SK-N-SH (cell line): ENCODE results near the gene MVB12A. TPM values are rescaled to one million over a fixed set of nuclear protein-coding genes. Genes with fewer than 3 reads are reported as not detected.

ENCODE experiments used
- CTCF ChIA-PET: fragments of 300-600, 350-600 bp; formaldehyde crosslinking; extraction: SDS; loops from one replicate; lab custom pipeline; 2021; lab: Yijun Ruan, JAX
- POLR2A ChIA-PET: fragments of 350-600 bp; sonication (Branson Sonifier 250); formaldehyde crosslinking; extraction: SDS; loops from one replicate; lab custom pipeline; 2020; ENCODE audit warnings: antibody characterized with exemption, inconsistent platforms; lab: Yijun Ruan, JAX
- DNase-seq: peaks from one replicate; pipeline ENCODE4 v3.0.0; 2012
- H2AFZ ChIP-seq: fragments of 200-600 bp; sonication (generic); 2 replicates; pipeline ENCODE4 v1.8.1; 2016; ENCODE audit warnings: antibody characterized with exemption, mild to moderate bottlenecking, low read depth
- H3F3A ChIP-seq: fragments of 200-600 bp; sonication (generic); replicated peaks from 2 replicates; pipeline ENCODE3; 2016; ENCODE audit warnings: antibody characterized with exemption, mild to moderate bottlenecking; ENCODE audit not compliant: insufficient read depth
- H3K27ac ChIP-seq, 2 experiments: fragments of 200-500 bp in 1 of 2; fragments of 200-600 bp in 1 of 2; sonication (Bioruptor generic) in 1 of 2; sonication (generic), shearing (Covaris generic) in 1 of 2; 2 replicates each; pipeline versions ENCODE4 v1.5.1 to v1.6.1; 2014 to 2016; ENCODE audit warnings: low read depth in 2 of 2, inconsistent platforms in 1 of 2, low read length in 1 of 2, mild to moderate bottlenecking in 1 of 2, mixed read lengths in 1 of 2
- H3K27me3 ChIP-seq: fragments of 200-600 bp; sonication (generic), shearing (Covaris generic); 2 replicates; pipeline ENCODE4 v1.6.1; 2016; ENCODE audit warnings: mixed run types; ENCODE audit not compliant: insufficient read depth
- H3K36me3 ChIP-seq, 2 experiments: fragments of 200-500 bp in 1 of 2; fragments of 200-600 bp in 1 of 2; sonication (Bioruptor generic) in 1 of 2; sonication (generic) in 1 of 2; replicated peaks in 1 of 2; 2 replicates each; pipeline versions ENCODE3 to v1.5.1; 2014 to 2016; ENCODE audit warnings: low read length in 1 of 2, mild to moderate bottlenecking in 1 of 2; ENCODE audit not compliant: insufficient read depth in 2 of 2, control insufficient read depth in 1 of 2
- H3K4me1 ChIP-seq, 2 experiments: fragments of 200-500 bp in 1 of 2; fragments of 200-600 bp in 1 of 2; sonication (Bioruptor generic) in 1 of 2; sonication (generic), shearing (Covaris generic) in 1 of 2; 2 replicates each; pipeline versions ENCODE4 v1.5.1 to v1.6.1; 2014 to 2016; ENCODE audit warnings: low read depth in 1 of 2, low read length in 1 of 2, mixed run types in 1 of 2; ENCODE audit not compliant: insufficient read depth in 2 of 2, control insufficient read depth in 1 of 2
- H3K4me2 ChIP-seq: fragments of 200-600 bp; sonication (generic), shearing (Covaris generic); 2 replicates; pipeline ENCODE4 v1.6.1; 2017; ENCODE audit warnings: mixed run types
- H3K4me3 ChIP-seq, 2 experiments: fragments of 200-500 bp in 1 of 2; fragments of 200-600 bp in 1 of 2; sonication (Bioruptor generic) in 1 of 2; sonication (generic), shearing (Covaris generic) in 1 of 2; 2 replicates each; pipeline versions ENCODE4 v1.5.1 to v1.8.1; 2014 to 2016; ENCODE audit warnings: low read depth in 2 of 2, inconsistent platforms in 1 of 2, low read length in 1 of 2, mild to moderate bottlenecking in 1 of 2, mixed read lengths in 1 of 2, moderate library complexity in 1 of 2
- H3K79me2 ChIP-seq: fragments of 200-600 bp; sonication (generic); 2 replicates; pipeline ENCODE4 v1.8.1; 2017; ENCODE audit warnings: mild to moderate bottlenecking; ENCODE audit not compliant: insufficient read depth
- H3K9ac ChIP-seq: fragments of 200-600 bp; sonication (generic); 2 replicates; pipeline ENCODE4 v1.6.1; 2017; ENCODE audit warnings: mixed run types
- H3K9me2 ChIP-seq: fragments of 200-600 bp; sonication (generic); 2 replicates; pipeline ENCODE4 v1.6.1; 2017; ENCODE audit warnings: mixed run types
- H3K9me3 ChIP-seq: fragments of 200-600 bp; sonication (generic); 2 replicates; pipeline ENCODE4 v1.6.1; 2017; ENCODE audit warnings: mixed run types, mild to moderate bottlenecking, moderate library complexity
- H4K20me1 ChIP-seq: fragments of 200-600 bp; sonication (generic); 2 replicates; pipeline ENCODE4 v1.6.1; 2017; ENCODE audit warnings: mild to moderate bottlenecking, mixed run types; ENCODE audit not compliant: insufficient read depth
- EP300 ChIP-seq, 2 experiments: IDR thresholded peaks; 2 replicates each; pipeline versions ENCODE4 v1.4.0 to v1.6.1; 2012; ENCODE audit warnings: borderline replicate concordance in 1 of 2, low read depth in 1 of 2, low read length in 1 of 2
- FOXJ3 ChIP-seq: sonication (generic); formaldehyde crosslinking; IDR thresholded peaks from 2 replicates; pipeline ENCODE4 v1.5.1; 2020; ENCODE audit warnings: mild to moderate bottlenecking, missing genetic modification reagents
- GATA2 ChIP-seq: sonication (generic); formaldehyde crosslinking; IDR thresholded peaks from 2 replicates; pipeline ENCODE4 v1.5.0; 2020; ENCODE audit warnings: mild to moderate bottlenecking, missing genetic modification reagents
- IRF3 ChIP-seq: fragments of 150-350 bp; IDR thresholded peaks from 2 replicates; pipeline ENCODE4 v1.6.1; 2016; ENCODE audit warnings: mild to moderate bottlenecking, low read depth, low read length
- JUND ChIP-seq: IDR thresholded peaks from 2 replicates; pipeline ENCODE4 v1.4.0; 2012
- MEF2A ChIP-seq: IDR thresholded peaks from 2 replicates; pipeline ENCODE4 v1.4.0; 2012; ENCODE audit warnings: low read depth, borderline replicate concordance
- MXI1 ChIP-seq: IDR thresholded peaks from 2 replicates; pipeline ENCODE4 v1.6.1; 2012; ENCODE audit warnings: mild to moderate bottlenecking, low read depth, low read length, improper control_type of control experiment
- NRF1 ChIP-seq: IDR thresholded peaks from 2 replicates; pipeline ENCODE4 v1.6.1; 2012; ENCODE audit warnings: low read depth, mild to moderate bottlenecking, low read length
- POLR2AphosphoS5 ChIP-seq: IDR thresholded peaks from 2 replicates; pipeline ENCODE4 v1.6.1; 2012; ENCODE audit warnings: low read depth, low read length
- RFX5 ChIP-seq: IDR thresholded peaks from 2 replicates; pipeline ENCODE4 v1.6.1; 2012; ENCODE audit warnings: mild to moderate bottlenecking, improper control_type of control experiment, low read length
- SIN3A ChIP-seq: IDR thresholded peaks from 2 replicates; pipeline ENCODE4 v1.6.1; 2012; ENCODE audit warnings: low read depth, mild to moderate bottlenecking, low read length, moderate library complexity, borderline replicate concordance
- TAF1 ChIP-seq: IDR thresholded peaks from 2 replicates; pipeline ENCODE4 v1.6.1; 2012; ENCODE audit warnings: low read depth, mild to moderate bottlenecking, low read length, moderate library complexity, borderline replicate concordance
- TCF12 ChIP-seq: IDR thresholded peaks from 2 replicates; pipeline ENCODE4 v1.4.0; 2012
- USF1 ChIP-seq: IDR thresholded peaks from 2 replicates; pipeline ENCODE4 v1.4.0; 2012; ENCODE audit warnings: low read depth, borderline replicate concordance
- USF2 ChIP-seq: fragments of 150-350 bp; IDR thresholded peaks from 2 replicates; pipeline ENCODE4 v1.6.1; 2017; ENCODE audit warnings: antibody characterized with exemption, low read length, low read depth, borderline replicate concordance
- YY1 ChIP-seq: IDR thresholded peaks from 2 replicates; pipeline ENCODE4 v1.4.0; 2012; ENCODE audit warnings: low read depth, mild to moderate bottlenecking
- ZBTB33 ChIP-seq: IDR thresholded peaks from 2 replicates; pipeline ENCODE4 v1.4.0; 2012; ENCODE audit warnings: low read depth, borderline replicate concordance
- WGBS: methylation state at CpG from one replicate; pipeline ENCODE4 v1.1.6; 2017; ENCODE audit warnings: low lambda C conversion rate; 5-methylcytosine and 5-hydroxymethylcytosine counted together
- polyA plus RNA-seq, 3 experiments: library from polyadenylated mRNA; depleted of rRNA; stranded (reverse); fragments of >200 nt; gene quantifications; 2 replicates each; pipeline ENCODE4 v1.2.3, GENCODE V29; 2012

MVB12A gene
- polyA plus RNA-seq, 1 of the 3 experiments (the other 2 are of a cell fraction), result 63.9 TPM

GRCh38 chr19:17402982-17403855 lies 16.6 kb upstream of the MVB12A start:
- Histone ChIP-seq H3K9me3 (no peaks in the 10 kb centered on the region), H3K79me2 (no peaks in the 10 kb centered on the region), H4K20me1 (no peaks in the 10 kb centered on the region), H2AFZ (no peak overlapping the region), H3K4me1 (peaks cover 0 to 23% of the 10 kb centered on the region in 2 experiments; a peak in 1 of 4 replicates), H3F3A (no peaks in the 10 kb centered on the region), H3K4me3 (peak overlapping the region in 1 of 2 experiments; percentile 28; a peak in 2 of 4 replicates), H3K27me3 (no peaks in the 10 kb centered on the region), H3K4me2 (no peak overlapping the region), H3K36me3 (no peaks in the 10 kb centered on the region), H3K27ac (no peak overlapping the region; a peak in 1 of 4 replicates), H3K9me2 (no peaks in the 10 kb centered on the region), H3K9ac (no peak overlapping the region)
- CTCF ChIA-PET, result interaction anchor here (0.6 to 1.7 kb wide), 5 partner anchors 12 to 58 kb away, joined by 3 to 8 read pairs (median 3); partner anchors contain the start of gene MVB12A
- peak; percentile 98 for DNase-seq
- WGBS, result 33% methylated on average over 29 of the region's 36 CpGs
- TF ChIP-seq POLR2AphosphoS5, result no peak
- no peak for TF ChIP-seq GATA2
- TF ChIP-seq MEF2A, result no peak
- TF ChIP-seq TAF1, result no peak
- no peak for TF ChIP-seq YY1
- no peak for TF ChIP-seq ZBTB33
- no peak for TF ChIP-seq TCF12
- no peak for TF ChIP-seq FOXJ3 (CRISPR knock-in tag)
- no peak for TF ChIP-seq NRF1
- TF ChIP-seq MXI1, result no peak
- no peak for TF ChIP-seq IRF3
- TF ChIP-seq RFX5, result no peak
- TF ChIP-seq EP300 (IDR thresholded peaks at IDR 0.05; ENCODE audit: borderline replicate concordance in 1 of 2, low read depth in 1 of 2, low read length in 1 of 2), result no peak
- POLR2A ChIA-PET, result interaction anchor here (1.2 kb wide), 1 partner anchor 12 kb away, joined by 4 read pairs; no protein-coding TSS in a partner anchor

GRCh38 chr19:17404015-17404414 lies 15.8 kb upstream of the MVB12A start:
- H3K4me2 ChIP-seq, result no peak overlapping the region
- DNase-seq, result no peak
- H3K27me3 ChIP-seq, result no peaks in the 10 kb centered on the region
- ChIA-PET CTCF (interaction anchor here (0.6 to 1.7 kb wide), 4 partner anchors 10 to 58 kb away, joined by 3 to 8 read pairs (median 3); partner anchors contain the start of gene MVB12A), POLR2A (interaction anchor here (1.2 kb wide), 1 partner anchor 13 kb away, joined by 4 read pairs; no protein-coding TSS in a partner anchor)
- H2AFZ ChIP-seq, result no peak overlapping the region
- no peaks in the 10 kb centered on the region for H4K20me1 ChIP-seq
- H3K4me1 ChIP-seq, result peaks cover 0 to 23% of the 10 kb centered on the region in 2 experiments; a peak in 1 of 4 replicates
- H3K36me3 ChIP-seq, result no peaks in the 10 kb centered on the region
- no peak overlapping the region for H3K27ac ChIP-seq
- no peak overlapping the region for H3K4me3 ChIP-seq
- TF ChIP-seq TCF12 (no peak), USF2 (no peak), SIN3A (no peak), TAF1 (no peak), USF1 (no peak), JUND (no peak)
- no peaks in the 10 kb centered on the region for H3K9me3 ChIP-seq
- no peak overlapping the region for H3K9ac ChIP-seq
- H3F3A ChIP-seq, result no peaks in the 10 kb centered on the region
- no peaks in the 10 kb centered on the region for H3K79me2 ChIP-seq
- no peaks in the 10 kb centered on the region for H3K9me2 ChIP-seq
- WGBS, result 98% methylated on average over 6 of the region's 6 CpGs
